Lung (tissue), 12 donors: Measurements from ENCODE around the gene GALNT6. TPM values are rescaled to one million over a fixed set of nuclear protein-coding genes. Genes with fewer than 3 reads are reported as not detected.

Experiments used
- ATAC-seq: fragments of 200-7000 bp; cut with Tn5 transposase; one replicate; pipeline ENCODE4 v1.9.1; 2020; ENCODE audit warnings: moderate number of reproducible peaks; ENCODE audit not compliant: insufficient read depth, low FRiP score
- DNase-seq, 3 donors: peaks; one replicate each; pipeline ENCODE4 v3.0.0-alpha.2; 2013 to 2017
- H3K27ac ChIP-seq, 2 donors: one replicate each; pipeline ENCODE4 v1.5.1; 2013; ENCODE audit warnings: mild to moderate bottlenecking in 2 of 2, moderate library complexity in 2 of 2, control low read depth in 1 of 2, inconsistent platforms in 1 of 2, low read depth in 1 of 2, low read length in 1 of 2
- H3K27me3 ChIP-seq, 3 donors: one replicate each; pipeline ENCODE4 v1.5.1; 2013; ENCODE audit warnings: low read length in 2 of 3; ENCODE audit not compliant: control insufficient read depth in 3 of 3, insufficient read depth in 3 of 3
- H3K36me3 ChIP-seq, 4 donors: one replicate each; pipeline ENCODE4 v1.5.1; 2013; ENCODE audit warnings: low read length in 4 of 4, mild to moderate bottlenecking in 1 of 4, moderate library complexity in 1 of 4; ENCODE audit not compliant: control insufficient read depth in 4 of 4, insufficient read depth in 4 of 4
- H3K4me1 ChIP-seq, 5 donors: one replicate each; pipeline ENCODE4 v1.5.1; 2013; ENCODE audit warnings: low read length in 5 of 5, mild to moderate bottlenecking in 2 of 5, moderate library complexity in 1 of 5; ENCODE audit not compliant: control insufficient read depth in 5 of 5, insufficient read depth in 5 of 5
- H3K4me3 ChIP-seq: one replicate; pipeline ENCODE4 v1.5.1; 2013; ENCODE audit warnings: mild to moderate bottlenecking, control low read depth, moderate library complexity
- H3K9ac ChIP-seq, 2 donors: one replicate each; pipeline ENCODE4 v1.5.1; 2013; ENCODE audit warnings: low read length in 2 of 2, control low read depth in 1 of 2; ENCODE audit not compliant: insufficient read depth in 1 of 2
- H3K9me3 ChIP-seq, 4 donors: one replicate each; pipeline ENCODE4 v1.5.1; 2013; ENCODE audit warnings: low read length in 3 of 4, mild to moderate bottlenecking in 1 of 4, moderate library complexity in 1 of 4; ENCODE audit not compliant: control insufficient read depth in 4 of 4, insufficient read depth in 3 of 4
- CTCF ChIP-seq: IDR thresholded peaks from 2 replicates; pipeline ENCODE4 v1.5.1; 2012; ENCODE audit warnings: mild to moderate bottlenecking; ENCODE audit errors: control extremely low read depth, extremely low read depth
- WGBS, 2 donors: extraction: QIAGEN DNeasy Blood & Tissue Kit; methylation state at CpG; one replicate each; pipeline ENCODE4 v1.1.7; 2013; 5-methylcytosine and 5-hydroxymethylcytosine counted together
- polyA plus RNA-seq, 2 donors: library from polyadenylated mRNA; stranded (reverse); fragments of 200-250 nt; gene quantifications; one replicate each; pipeline ENCODE4 v1.2.1, GENCODE V29; 2013
- total RNA-seq, 2 donors: library from RNA; depleted of rRNA in 1 of 2; stranded (reverse); fragments of >200 nt in 1 of 2; gene quantifications; one replicate each; pipeline ENCODE4 v1.2.1, GENCODE V29; 2014 to 2021
- donor health status: control.
- donor health status: control.
- donor health status: Bipolar disorder and iron deficiency.
- donor health status: healthy.
- donor health status: DM: yes; HTN: yes; CAD: no.

Gene GALNT6
- total and polyA plus RNA-seq, 4 donors = 5.5 to 36.0 (median 9.0) TPM

GRCh38 chr12:51429700-51430099 lies 38.5 kb upstream of the GALNT6 start:
- TF ChIP-seq CTCF = no peak
- no peak overlapping the region for H3K4me3 ChIP-seq
- no peak overlapping the region for H3K27ac ChIP-seq
- DNase-seq = no peak
- no peaks in the 10 kb centered on the region for H3K36me3 ChIP-seq
- peaks cover 0 to 4% (median 0%) of the 10 kb centered on the region in 5 donors for H3K4me1 ChIP-seq
- 78 to 88% methylated on average over 4 of the region's 4 CpGs for WGBS, 2 donors
- ATAC-seq = no peak
- H3K9ac ChIP-seq = no peak overlapping the region
- peaks cover 0 to 12% (median 4%) of the 10 kb centered on the region in 3 donors for H3K27me3 ChIP-seq
- H3K9me3 ChIP-seq = peaks cover 0 to 1% (median 0%) of the 10 kb centered on the region in 4 donors

GRCh38 chr12:51428256-51428655 lies 37.0 kb upstream of the GALNT6 start:
- ATAC-seq = no peak

GRCh38 chr12:51424662-51425539 lies 33.7 kb upstream of the GALNT6 start, which contains the start of gene SLC4A8:
SLC4A8 (plus strand) TSS chr12:51424831; CDS start chr12:51424988, 157 bp downstream.
- peak; percentile 86 for ATAC-seq
- H3K27ac ChIP-seq = no peak within 1 kb of the TSS
- H3K9ac ChIP-seq = no peak within 1 kb of the TSS

More at GRCh38 chr12:51428256-51428655, 37.0 kb upstream of the GALNT6 start:
- peaks cover 0 to 6% (median 0%) of the 10 kb centered on the region in 5 donors for H3K4me1 ChIP-seq
- peaks cover 0 to 1% (median 0%) of the 10 kb centered on the region in 4 donors for H3K9me3 ChIP-seq
- no peak for DNase-seq
- no peak overlapping the region for H3K9ac ChIP-seq
- no peaks in the 10 kb centered on the region for H3K36me3 ChIP-seq
- TF ChIP-seq CTCF = no peak
- H3K4me3 ChIP-seq = no peak overlapping the region
- H3K27me3 ChIP-seq = peaks cover 0 to 19% (median 8%) of the 10 kb centered on the region in 3 donors
- H3K27ac ChIP-seq = no peak overlapping the region
- WGBS, 2 donors = 80 to 91% methylated on average over 4 of the region's 4 CpGs

More at GRCh38 chr12:51424662-51425539, 33.7 kb upstream of the GALNT6 start, which contains the start of gene SLC4A8:
- WGBS, 2 donors = 3 to 4% methylated on average over 67 to 73 of the region's 73 CpGs
- H3K27me3 ChIP-seq = peaks cover 0 to 19% (median 8%) of the 10 kb centered on the region in 3 donors
- H3K9me3 ChIP-seq = peaks cover 0 to 1% (median 0%) of the 10 kb centered on the region in 4 donors
- TF ChIP-seq CTCF = peak; percentile 52
- peak; percentile 81 to 88 (median 86) for DNase-seq
- H3K4me3 ChIP-seq = peak within 1 kb of the TSS; percentile 29
- H3K4me1 ChIP-seq = peaks cover 0 to 6% (median 0%) of the 10 kb centered on the region in 5 donors
- no peaks in the 10 kb centered on the region for H3K36me3 ChIP-seq
